ENCODE measurements around the gene CXCR5.

CXCR5 gene

DNA sequence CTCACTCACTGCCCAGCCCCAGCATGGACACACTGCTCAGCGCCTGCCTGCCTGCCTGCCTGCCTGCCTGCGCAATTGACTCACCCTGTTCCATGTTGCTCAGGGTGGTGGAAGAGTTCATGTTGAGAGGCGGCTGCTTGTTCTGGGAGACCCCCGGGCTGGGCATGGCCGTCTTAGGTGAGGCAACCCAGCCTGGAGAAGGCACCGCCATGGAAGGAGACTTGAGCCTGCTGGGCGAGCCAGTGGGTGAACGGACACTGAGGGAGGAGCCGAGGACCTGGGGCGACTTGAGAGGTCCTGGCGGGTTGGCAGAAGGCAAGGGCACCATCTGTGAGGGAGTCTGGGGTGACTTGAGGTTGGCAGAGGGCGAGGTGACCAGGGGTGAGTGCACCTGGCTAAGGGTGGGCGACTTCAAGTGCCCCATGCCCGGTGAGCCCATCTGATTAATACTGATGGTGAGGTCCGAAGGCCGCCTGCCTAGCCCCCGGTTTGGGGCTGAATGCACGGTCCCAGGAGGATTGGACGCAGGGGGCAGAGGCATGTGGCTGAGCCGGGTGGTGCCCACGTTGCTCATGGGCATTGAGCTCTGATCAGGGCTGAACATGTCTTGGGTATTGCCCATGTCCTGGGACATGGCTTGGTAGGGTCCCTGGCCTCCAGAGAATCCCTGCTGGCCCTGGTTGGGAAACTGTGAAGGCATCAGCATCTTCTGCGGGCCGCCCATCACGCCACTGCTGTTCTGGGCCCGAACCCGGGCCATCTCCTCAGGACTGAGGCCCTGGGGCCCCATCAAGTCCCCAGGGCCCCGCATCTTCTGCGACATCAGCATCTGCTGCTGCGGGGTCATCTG, 17.1 kb downstream of the CXCR5 start:
- H4K8ac ChIP-seq (ENCODE audit: low read length) = no peak overlapping the region
- WGBS = 98% methylated on average over 29 of the region's 29 CpGs
- no peak overlapping the region for H2BK5ac ChIP-seq (ENCODE audit: low read depth, low read length, poor library complexity, severe bottlenecking)

DNA sequence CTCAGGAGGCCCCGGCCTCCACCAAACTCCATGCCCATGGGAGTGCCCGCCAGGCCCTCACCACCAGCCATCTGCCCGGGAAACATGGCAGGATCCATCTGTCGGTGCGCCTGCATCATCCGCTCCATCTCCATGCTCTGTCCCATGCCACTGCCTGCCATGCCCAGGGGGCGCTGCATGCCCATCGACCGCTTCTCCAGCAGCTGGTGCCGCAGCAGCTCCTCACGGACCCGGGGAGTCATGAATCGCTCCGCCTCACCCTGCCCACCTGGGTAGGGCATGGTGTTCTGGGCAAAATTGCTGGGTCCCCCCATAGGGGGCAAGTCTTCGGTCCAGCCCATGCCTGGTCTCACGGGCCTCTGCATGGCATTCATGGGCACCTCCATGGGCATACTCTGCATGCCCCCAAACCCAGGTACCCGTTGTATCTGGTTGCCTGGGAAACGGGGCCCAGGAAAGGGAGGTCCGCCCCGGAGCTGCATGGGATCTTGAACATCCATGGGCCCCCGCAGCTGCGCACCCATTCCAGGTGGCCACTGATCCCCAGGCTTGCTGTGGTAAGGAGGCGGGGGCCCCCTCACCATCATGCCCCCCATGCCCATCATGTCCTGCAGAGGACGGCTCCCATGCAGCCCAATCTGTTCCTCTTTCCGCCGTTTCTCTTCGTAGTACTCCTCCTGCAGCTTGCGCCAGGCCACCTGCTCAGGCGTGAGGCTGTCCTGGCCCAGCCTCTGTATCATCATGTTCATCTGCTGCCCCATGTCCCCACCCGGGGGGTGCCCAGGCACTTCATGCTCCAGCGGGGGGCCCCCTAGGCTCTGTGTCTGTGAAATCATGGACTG, 18.0 kb downstream of the CXCR5 start:
- Histone ChIP-seq H3K23ac (ENCODE audit: low read length in 2 of 2) (no peak overlapping the region), H2BK5ac (ENCODE audit: low read depth, low read length, poor library complexity, severe bottlenecking) (no peak overlapping the region), H2AFZ (ENCODE audit: low read depth, low read length) (no peak overlapping the region), H3K9me3 (ENCODE audit: control insufficient read depth, low read length) (no peaks in the 10 kb centered on the region), H3K4me3 (ENCODE audit: insufficient read depth in 1 of 2, low read depth in 1 of 2, low read length in 2 of 2) (no peak overlapping the region), H2BK15ac (ENCODE audit: low read depth, poor library complexity, severe bottlenecking) (no peak overlapping the region), H3K4ac (ENCODE audit: low read depth in 1 of 2, low read length in 2 of 2) (no peak overlapping the region), H3K14ac (ENCODE audit: low read length in 2 of 2) (no peak overlapping the region), H3K27me3 (ENCODE audit: control insufficient read depth in 1 of 2, insufficient read depth in 1 of 2, low read length in 2 of 2) (no peaks in the 10 kb centered on the region), H3K4me1 (ENCODE audit: control insufficient read depth, insufficient read depth, low read depth, low read length) (peaks cover 20% of the 10 kb centered on the region), H3K9ac (ENCODE audit: low read length) (no peak overlapping the region), H4K8ac (ENCODE audit: low read length) (no peak overlapping the region), H3K27ac (ENCODE audit: low read length, poor library complexity, severe bottlenecking) (no peak overlapping the region), H4K91ac (ENCODE audit: low read length) (no peak overlapping the region), H2BK12ac (ENCODE audit: low read length in 2 of 2) (no peak overlapping the region), H2BK120ac (ENCODE audit: low read depth, low read length) (no peak overlapping the region), H2AK5ac (ENCODE audit: low read length, severe bottlenecking) (no peak overlapping the region), H3K18ac (ENCODE audit: low read depth in 1 of 2, low read length in 2 of 2) (no peak overlapping the region), H3K36me3 (ENCODE audit: control insufficient read depth in 1 of 2, insufficient read depth in 2 of 2, low read depth in 1 of 2, low read length in 2 of 2) (peaks cover 72 to 86% of the 10 kb centered on the region in 2 experiments), H3K4me2 (ENCODE audit: low read length, poor library complexity, severe bottlenecking) (no peak overlapping the region), H3K79me1 (replicated peaks; ENCODE audit: low read length, poor library complexity, severe bottlenecking) (peaks cover 50% of the 10 kb centered on the region)
- WGBS = 98% methylated on average over 31 of the region's 31 CpGs
- DNase-seq = no peak

More for the DNA sequence above, 17.1 kb downstream of the CXCR5 start:
- H4K91ac ChIP-seq (ENCODE audit: low read length) = no peak overlapping the region
- H3K36me3 ChIP-seq (ENCODE audit: control insufficient read depth in 1 of 2, insufficient read depth in 2 of 2, low read depth in 1 of 2, low read length in 2 of 2) = peaks cover 66 to 84% of the 10 kb centered on the region in 2 experiments
- no peak overlapping the region for H2BK15ac ChIP-seq (ENCODE audit: low read depth, poor library complexity, severe bottlenecking)
- peaks cover 27% of the 10 kb centered on the region for H3K4me1 ChIP-seq (ENCODE audit: control insufficient read depth, insufficient read depth, low read depth, low read length)
- H2BK120ac ChIP-seq (ENCODE audit: low read depth, low read length) = no peak overlapping the region
- no peak overlapping the region for H3K4ac ChIP-seq (ENCODE audit: low read depth in 1 of 2, low read length in 2 of 2)
- H3K23ac ChIP-seq (ENCODE audit: low read length in 2 of 2) = no peak overlapping the region
- H3K4me2 ChIP-seq (ENCODE audit: low read length, poor library complexity, severe bottlenecking) = no peak overlapping the region
- H3K79me1 ChIP-seq (replicated peaks; ENCODE audit: low read length, poor library complexity, severe bottlenecking) = peaks cover 51% of the 10 kb centered on the region
- no peaks in the 10 kb centered on the region for H3K9me3 ChIP-seq (ENCODE audit: control insufficient read depth, low read length)
- no peak for DNase-seq
- H2AK5ac ChIP-seq (ENCODE audit: low read length, severe bottlenecking) = no peak overlapping the region
- H3K14ac ChIP-seq (ENCODE audit: low read length in 2 of 2) = no peak overlapping the region
- H3K27me3 ChIP-seq (ENCODE audit: control insufficient read depth in 1 of 2, insufficient read depth in 1 of 2, low read length in 2 of 2) = no peaks in the 10 kb centered on the region
- no peak overlapping the region for H2BK12ac ChIP-seq (ENCODE audit: low read length in 2 of 2)
- H3K27ac ChIP-seq (ENCODE audit: low read length, poor library complexity, severe bottlenecking) = no peak overlapping the region
- H2AFZ ChIP-seq (ENCODE audit: low read depth, low read length) = no peak overlapping the region
- no peak overlapping the region for H3K4me3 ChIP-seq (ENCODE audit: insufficient read depth in 1 of 2, low read depth in 1 of 2, low read length in 2 of 2)
- no peak overlapping the region for H3K9ac ChIP-seq (ENCODE audit: low read length)
- no peak overlapping the region for H3K18ac ChIP-seq (ENCODE audit: low read depth in 1 of 2, low read length in 2 of 2)

GRCh38 chr11:118902336-118903203, 18.9 kb downstream of the CXCR5 start:
- H2BK12ac ChIP-seq (ENCODE audit: low read length in 2 of 2) = no peak overlapping the region
- no peaks in the 10 kb centered on the region for H3K9me3 ChIP-seq (ENCODE audit: control insufficient read depth, low read length)
- no peak for DNase-seq
- H4K8ac ChIP-seq (ENCODE audit: low read length) = no peak overlapping the region
- no peak overlapping the region for H3K4ac ChIP-seq (ENCODE audit: low read depth in 1 of 2, low read length in 2 of 2)
- no peak overlapping the region for H2BK120ac ChIP-seq (ENCODE audit: low read depth, low read length)
- H2BK5ac ChIP-seq (ENCODE audit: low read depth, low read length, poor library complexity, severe bottlenecking) = no peak overlapping the region
- no peak overlapping the region for H2BK15ac ChIP-seq (ENCODE audit: low read depth, poor library complexity, severe bottlenecking)
- peaks cover 50% of the 10 kb centered on the region for H3K79me1 ChIP-seq (replicated peaks; ENCODE audit: low read length, poor library complexity, severe bottlenecking)
- H2AFZ ChIP-seq (ENCODE audit: low read depth, low read length) = no peak overlapping the region
- H4K91ac ChIP-seq (ENCODE audit: low read length) = no peak overlapping the region
- no peak overlapping the region for H3K27ac ChIP-seq (ENCODE audit: low read length, poor library complexity, severe bottlenecking)
- H3K27me3 ChIP-seq (ENCODE audit: control insufficient read depth in 1 of 2, insufficient read depth in 1 of 2, low read length in 2 of 2) = no peaks in the 10 kb centered on the region
- WGBS = 96% methylated on average over 34 of the region's 37 CpGs
- H2AK5ac ChIP-seq (ENCODE audit: low read length, severe bottlenecking) = no peak overlapping the region
- H3K18ac ChIP-seq (ENCODE audit: low read depth in 1 of 2, low read length in 2 of 2) = no peak overlapping the region
- peaks cover 19% of the 10 kb centered on the region for H3K4me1 ChIP-seq (ENCODE audit: control insufficient read depth, insufficient read depth, low read depth, low read length)
- H3K9ac ChIP-seq (ENCODE audit: low read length) = no peak overlapping the region
- H3K23ac ChIP-seq (ENCODE audit: low read length in 2 of 2) = no peak overlapping the region
- H3K4me3 ChIP-seq (ENCODE audit: insufficient read depth in 1 of 2, low read depth in 1 of 2, low read length in 2 of 2) = no peak overlapping the region
- H3K4me2 ChIP-seq (ENCODE audit: low read length, poor library complexity, severe bottlenecking) = no peak overlapping the region
- H3K14ac ChIP-seq (ENCODE audit: low read length in 2 of 2) = no peak overlapping the region
- peaks cover 71 to 86% of the 10 kb centered on the region in 2 experiments for H3K36me3 ChIP-seq (ENCODE audit: control insufficient read depth in 1 of 2, insufficient read depth in 2 of 2, low read depth in 1 of 2, low read length in 2 of 2)

All from mesenchymal stem cell (in vitro differentiated cells and primary cell).